HepG2 (cell line): Measurements from ENCODE around the gene DMPK. TPM values are rescaled to one million over a fixed set of nuclear protein-coding genes. Genes with fewer than 3 reads are reported as not detected.

Experiments
- ATAC-seq: fragments of 200-7000 bp; cut with Tn5 transposase; 3 replicates; pipeline ENCODE4 v1.9.1; 2020; ENCODE audit warnings: mild to moderate bottlenecking, moderate library complexity
- BruUV-seq: library from RNA; stranded (reverse); fragments of 400-500 nt; replicated peaks from 2 replicates; lab custom pipeline; 2021; lab: Mats Ljungman, UMichigan
- CTCF ChIA-PET: fragments of 300-600 bp; formaldehyde crosslinking; extraction: SDS; loops from one replicate; lab custom pipeline; 2021; ENCODE audit warnings: low total read pairs, inconsistent platforms, low intra/inter-chr PET ratio; lab: Yijun Ruan, JAX
- POLR2A ChIA-PET: fragments of 350-600 bp; sonication (Branson Sonifier 250); formaldehyde crosslinking; loops from one replicate; lab custom pipeline; 2020; ENCODE audit warnings: antibody characterized with exemption, inconsistent platforms; lab: Yijun Ruan, JAX
- DNase-seq: peaks from one replicate; pipeline ENCODE4 v3.0.0-alpha.2; 2015; ENCODE audit warnings: low spot score
- FAIRE-seq: peaks from 3 replicates; lab custom pipeline; 2011; peaks lifted over from hg19 to GRCh38; lab: Jason Lieb, UNC
- H2AFZ ChIP-seq: one replicate; pipeline ENCODE4 v1.6.1; 2011; ENCODE audit warnings: low read length, inconsistent platforms
- H3K27ac ChIP-seq: fragments of 300-600 bp; 3 replicates; pipeline ENCODE4 v1.8.0; 2011; ENCODE audit warnings: mixed run types, mild to moderate bottlenecking, mixed read lengths, low read length, inconsistent platforms; ENCODE audit not compliant: insufficient read depth; ENCODE audit errors: extremely low read length
- H3K27me3 ChIP-seq, 2 experiments: fragments of 200-600 bp in 1 of 2; 2 replicates in 1 of 2; 3 replicates in 1 of 2; pipeline versions ENCODE4 v1.6.0 to v1.8.0; 2011; ENCODE audit warnings: low read length in 2 of 2, mild to moderate bottlenecking in 2 of 2, moderate library complexity in 2 of 2, inconsistent platforms in 1 of 2; ENCODE audit not compliant: insufficient read depth in 2 of 2, control insufficient read depth in 1 of 2
- H3K36me3 ChIP-seq, 2 experiments: fragments of 200-600 bp in 1 of 2; replicated peaks in 1 of 2; 2 replicates in 1 of 2; 3 replicates in 1 of 2; pipeline versions ENCODE4 v1.5.1 to v1.8.0; 2011; ENCODE audit warnings: low read length in 2 of 2, inconsistent platforms in 1 of 2; ENCODE audit not compliant: insufficient read depth in 2 of 2, control insufficient read depth in 1 of 2
- H3K4me1 ChIP-seq: 2 replicates; pipeline ENCODE4 v1.5.1; 2012; ENCODE audit warnings: low read length, inconsistent platforms; ENCODE audit not compliant: insufficient read depth
- H3K4me2 ChIP-seq: 2 replicates; pipeline ENCODE4 v1.6.0; 2011; ENCODE audit warnings: low read depth, low read length, inconsistent platforms
- H3K4me3 ChIP-seq, 3 experiments: fragments of 200-600 bp in 1 of 3; sonication (generic), shearing (Covaris generic) in 1 of 3; replicated peaks in 1 of 3; 2 replicates each; pipeline ENCODE4 v1.5.1; 2011 to 2016; ENCODE audit warnings: low read length in 3 of 3, inconsistent platforms in 2 of 3, low read depth in 2 of 3, mild to moderate bottlenecking in 2 of 3, control low read depth in 1 of 3, mixed read lengths in 1 of 3; ENCODE audit not compliant: insufficient read depth in 1 of 3
- H3K79me2 ChIP-seq: one replicate; pipeline ENCODE4 v1.6.1; 2011; ENCODE audit warnings: low read length, inconsistent platforms; ENCODE audit not compliant: insufficient read depth
- H3K9ac ChIP-seq: 2 replicates; pipeline ENCODE4 v1.6.0; 2011; ENCODE audit warnings: mild to moderate bottlenecking, low read depth, low read length, inconsistent platforms; ENCODE audit not compliant: insufficient read depth
- H3K9me3 ChIP-seq: 2 replicates; pipeline ENCODE4 v1.5.1; 2012; ENCODE audit warnings: mild to moderate bottlenecking, low read length
- H4K20me1 ChIP-seq: 2 replicates; pipeline ENCODE4 v1.6.0; 2011; ENCODE audit warnings: inconsistent platforms, mild to moderate bottlenecking, low read length, moderate library complexity; ENCODE audit not compliant: insufficient read depth
- ARHGAP35 ChIP-seq: sonication (generic); formaldehyde crosslinking; IDR thresholded peaks from 2 replicates; pipeline ENCODE4 v1.9.0; 2022; ENCODE audit warnings: mild to moderate bottlenecking, inconsistent platforms, moderate library complexity, missing genetic modification reagents, borderline replicate concordance
- ERF ChIP-seq: IDR thresholded peaks from 2 replicates; pipeline ENCODE4 v1.6.1; 2018; ENCODE audit warnings: missing biosample characterization, missing genetic modification reagents
- FOSL2 ChIP-seq: sonication (generic); formaldehyde crosslinking; IDR thresholded peaks from 2 replicates; pipeline ENCODE4 v1.4.0; 2020; ENCODE audit warnings: missing genetic modification reagents
- JARID2 ChIP-seq: sonication (generic); formaldehyde crosslinking; IDR thresholded peaks from 2 replicates; pipeline ENCODE4 v1.8.1; 2023; ENCODE audit warnings: missing genetic modification reagents, inconsistent platforms; ENCODE audit not compliant: insufficient replicate concordance
- KDM2A ChIP-seq: sonication (generic); formaldehyde crosslinking; IDR thresholded peaks from 2 replicates; pipeline ENCODE4 v1.4.0; 2020; ENCODE audit warnings: low read depth, missing genetic modification reagents, borderline replicate concordance
- PRPF4 ChIP-seq: fragments of 200-400 bp; formaldehyde crosslinking; IDR thresholded peaks from 2 replicates; pipeline ENCODE4 v1.6.1; 2016; ENCODE audit warnings: low read length, low read depth; ENCODE audit not compliant: poor library complexity, severe bottlenecking
- SKI ChIP-seq: fragments of 450-650 bp; IDR thresholded peaks from one replicate; pipeline ENCODE4 v1.6.1; 2018; ENCODE audit warnings: mild to moderate bottlenecking; ENCODE audit not compliant: partially characterized antibody
- ZBTB37 ChIP-seq: sonication (generic); formaldehyde crosslinking; IDR thresholded peaks from 2 replicates; pipeline ENCODE4 v1.4.0; 2020; ENCODE audit warnings: mild to moderate bottlenecking, missing genetic modification reagents
- ZMYM3 ChIP-seq: sonication (generic); formaldehyde crosslinking; IDR thresholded peaks from 2 replicates; pipeline ENCODE4 v1.5.1; 2020; ENCODE audit warnings: mild to moderate bottlenecking, missing genetic modification reagents
- ZNF251 ChIP-seq: sonication (generic); formaldehyde crosslinking; IDR thresholded peaks from 2 replicates; pipeline ENCODE4 v1.9.0; 2021; ENCODE audit warnings: mild to moderate bottlenecking, missing genetic modification reagents
- ZNF597 ChIP-seq: sonication (generic); formaldehyde crosslinking; IDR thresholded peaks from 2 replicates; pipeline ENCODE4 v1.5.0; 2020; ENCODE audit warnings: missing genetic modification reagents
- ZNF672 ChIP-seq: sonication (generic); formaldehyde crosslinking; IDR thresholded peaks from 2 replicates; pipeline ENCODE4 v1.8.1; 2022; ENCODE audit warnings: missing genetic modification reagents
- ZSCAN31 ChIP-seq: sonication (generic); formaldehyde crosslinking; IDR thresholded peaks from 2 replicates; pipeline ENCODE4 v1.5.0; 2020; ENCODE audit warnings: low read depth, mild to moderate bottlenecking, missing genetic modification reagents
- WGBS: methylation state at CpG from one replicate; pipeline ENCODE4 v1.1.6; 2017; ENCODE audit warnings: low lambda C conversion rate; 5-methylcytosine and 5-hydroxymethylcytosine counted together
- in situ Hi-C: cut with HindIII; loops from 2 replicates; pipeline ENCODE4 v1.10.0; 2017; ENCODE audit warnings: low pct_unique_long_range_greater_than_20kb; ENCODE audit not compliant: extremely low pct_ligation_motif_present
- intact Hi-C: fragments of 100-400 bp; cut with micrococcal nuclease; formaldehyde crosslinking; loops from one replicate; pipeline ENCODE4 v1.10.0; 2022; ENCODE audit not compliant: unreplicated experiment
- polyA plus RNA-seq, 8 experiments: library from polyadenylated mRNA; depleted of rRNA in 3 of 8; stranded (reverse) in 7 of 8; unstranded in 1 of 8; fragments of >200 nt; fragmentation: Illumina TruSeq in 4 of 8; extraction: Trizol in 4 of 8; gene quantifications; 2 replicates each; pipeline versions ENCODE4 v1.2.1 to v1.2.3, GENCODE V29; 2011 to 2016; ENCODE audit warnings: low read depth in 4 of 8, missing spikeins in 1 of 8, mixed read lengths in 1 of 8; ENCODE audit not compliant: insufficient read depth in 1 of 8
- total RNA-seq, 5 experiments: library from RNA; depleted of rRNA; stranded (reverse); fragments of >200 nt; fragmentation: Illumina TruSeq; extraction: Trizol; gene quantifications; 2 replicates each; pipeline ENCODE4 v1.2.3, GENCODE V29; 2016; ENCODE audit warnings: low read depth in 1 of 5

The DMPK gene
- total and polyA plus RNA-seq, 2 of the 13 experiments (the other 11 are each of a cell fraction or from before 2014, with no cell fraction given) = 5.3 to 8.8 TPM

GRCh38 chr19:45809643-45810159 is 27.4 kb upstream of the DMPK start (continued):
- no peak for TF ChIP-seq ZSCAN31

GRCh38 chr19:45805719-45806118 is 23.4 kb upstream of the DMPK start:
- no peaks in the 10 kb centered on the region for H4K20me1 ChIP-seq
- H3K9ac ChIP-seq = no peak overlapping the region
- peaks cover 0 to 12% of the 10 kb centered on the region in 2 experiments; a peak in 3 of 5 replicates for H3K27me3 ChIP-seq
- ATAC-seq = no peak
- no peaks in the 10 kb centered on the region for H3K9me3 ChIP-seq
- BruUV-seq = no TSS peak
- TF ChIP-seq KDM2A (CRISPR knock-in tag) (no peak), ZMYM3 (CRISPR knock-in tag) (peak; percentile 86)
- H3K4me1 ChIP-seq = peaks cover 19% of the 10 kb centered on the region
- H3K27ac ChIP-seq = no peak overlapping the region
- H3K4me3 ChIP-seq = no peak overlapping the region
- no peak for DNase-seq
- ChIA-PET CTCF (no interaction called here), POLR2A (interaction anchor here (0.7 kb wide), 1 partner anchor 13 kb away, joined by 3 read pairs; the partner anchor contains the start of gene DMWD)
- no peak overlapping the region for H2AFZ ChIP-seq
- no peak overlapping the region for H3K4me2 ChIP-seq
- no peaks in the 10 kb centered on the region for H3K79me2 ChIP-seq
- in situ Hi-C loops = no loop called here
- no peaks in the 10 kb centered on the region for H3K36me3 ChIP-seq
- intact Hi-C loops = no loop called here
- FAIRE-seq = no peak

GRCh38 chr19:45804959-45805230 is 22.6 kb upstream of the DMPK start:
- FAIRE-seq = no peak
- Histone ChIP-seq H3K9me3 (no peaks in the 10 kb centered on the region), H3K27ac (no peak overlapping the region), H2AFZ (no peak overlapping the region), H3K4me1 (peaks cover 21% of the 10 kb centered on the region), H4K20me1 (no peaks in the 10 kb centered on the region), H3K9ac (no peak overlapping the region), H3K27me3 (peaks cover 1 to 16% of the 10 kb centered on the region in 2 experiments; a peak in 3 of 5 replicates), H3K79me2 (no peaks in the 10 kb centered on the region), H3K4me3 (no peak overlapping the region), H3K36me3 (no peaks in the 10 kb centered on the region), H3K4me2 (no peak overlapping the region)
- 41% methylated on average over 8 of the region's 8 CpGs for WGBS
- in situ Hi-C loops = no loop called here
- ChIA-PET POLR2A (no interaction called here), CTCF (no interaction called here)
- BruUV-seq = no TSS peak
- intact Hi-C loops = no loop called here
- DNase-seq = no peak
- ATAC-seq = no peak
- TF ChIP-seq PRPF4 (no peak), SKI (no peak), ARHGAP35 (CRISPR knock-in tag) (no peak), ZNF251 (CRISPR knock-in tag) (no peak), FOSL2 (CRISPR knock-in tag) (no peak), JARID2 (CRISPR knock-in tag) (no peak), ERF (CRISPR knock-in tag) (no peak), ZBTB37 (no peak), ZNF672 (CRISPR knock-in tag) (no peak), ZNF597 (CRISPR knock-in tag) (no peak)
